ENCODE data around the gene EEFSEC.

DNA sequence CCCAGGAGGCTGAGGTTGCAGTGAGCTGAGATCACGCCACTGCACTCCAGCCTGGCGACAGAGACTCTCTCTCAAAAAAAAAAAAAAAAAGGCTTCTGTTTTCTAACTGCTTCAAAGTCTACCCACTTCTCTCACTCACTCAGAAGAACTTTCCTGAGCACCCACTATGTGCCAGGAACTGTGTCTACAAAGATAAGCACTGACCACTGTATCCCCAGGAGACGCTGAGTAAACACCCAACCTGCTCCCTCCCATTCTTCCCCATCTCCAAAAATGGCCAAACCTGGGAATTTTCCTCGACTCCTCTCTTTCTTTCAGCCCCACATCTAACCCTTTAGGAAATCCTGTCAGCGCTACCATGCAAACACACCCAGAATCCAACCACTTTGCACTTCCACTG, 42.1 kb upstream of the EEFSEC start:
- TF ChIP-seq, protein P1, sequence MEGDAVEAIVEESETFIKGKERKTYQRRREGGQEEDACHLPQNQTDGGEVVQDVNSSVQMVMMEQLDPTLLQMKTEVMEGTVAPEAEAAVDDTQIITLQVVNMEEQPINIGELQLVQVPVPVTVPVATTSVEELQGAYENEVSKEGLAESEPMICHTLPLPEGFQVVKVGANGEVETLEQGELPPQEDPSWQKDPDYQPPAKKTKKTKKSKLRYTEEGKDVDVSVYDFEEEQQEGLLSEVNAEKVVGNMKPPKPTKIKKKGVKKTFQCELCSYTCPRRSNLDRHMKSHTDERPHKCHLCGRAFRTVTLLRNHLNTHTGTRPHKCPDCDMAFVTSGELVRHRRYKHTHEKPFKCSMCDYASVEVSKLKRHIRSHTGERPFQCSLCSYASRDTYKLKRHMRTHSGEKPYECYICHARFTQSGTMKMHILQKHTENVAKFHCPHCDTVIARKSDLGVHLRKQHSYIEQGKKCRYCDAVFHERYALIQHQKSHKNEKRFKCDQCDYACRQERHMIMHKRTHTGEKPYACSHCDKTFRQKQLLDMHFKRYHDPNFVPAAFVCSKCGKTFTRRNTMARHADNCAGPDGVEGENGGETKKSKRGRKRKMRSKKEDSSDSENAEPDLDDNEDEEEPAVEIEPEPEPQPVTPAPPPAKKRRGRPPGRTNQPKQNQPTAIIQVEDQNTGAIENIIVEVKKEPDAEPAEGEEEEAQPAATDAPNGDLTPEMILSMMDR (IDR thresholded peaks at IDR 0.05), result no peak
- TF ChIP-seq EP300 (IDR thresholded peaks at IDR 0.05), result no peak
